GM21528 (cell line): ENCODE measurements around the gene REV3L.
"Not testable (repeated sequence)": the region's sequence is repeated elsewhere in the genome, so short reads cannot be mapped to it uniquely, and the experiment has no call there.

ENCODE experiments used
- ATAC-seq: cut with Tn5 transposase; IDR thresholded peaks from one replicate; pipeline ENCODE4 v1.9.1; 2021; ENCODE audit warnings: mild to moderate bottlenecking, moderate library complexity; ENCODE audit not compliant: unreplicated experiment, low FRiP score

Gene REV3L

GRCh38 chr6:111494951-111495635 lies 12.1 kb upstream of the REV3L start:
- ATAC-seq: no peak

- ATAC-seq: no peak
These were observed 9.5 kb upstream of the REV3L start for GRCh38 chr6:111492499-111492898.

GRCh38 chr6:111490067-111490466 lies 7.0 kb upstream of the REV3L start:
- ATAC-seq: no peak

- peak; percentile 27 for ATAC-seq
These were observed 4.6 kb upstream of the REV3L start for GRCh38 chr6:111487661-111488060.

- ATAC-seq: no peak
These were observed 3.9 kb upstream of the REV3L start for GRCh38 chr6:111486921-111487320.

- ATAC-seq: no peak
These were observed 3.5 kb upstream of the REV3L start for GRCh38 chr6:111486475-111486874.

- no peak for ATAC-seq
These were observed 2.3 kb upstream of the REV3L start for GRCh38 chr6:111485342-111485741.

DNA sequence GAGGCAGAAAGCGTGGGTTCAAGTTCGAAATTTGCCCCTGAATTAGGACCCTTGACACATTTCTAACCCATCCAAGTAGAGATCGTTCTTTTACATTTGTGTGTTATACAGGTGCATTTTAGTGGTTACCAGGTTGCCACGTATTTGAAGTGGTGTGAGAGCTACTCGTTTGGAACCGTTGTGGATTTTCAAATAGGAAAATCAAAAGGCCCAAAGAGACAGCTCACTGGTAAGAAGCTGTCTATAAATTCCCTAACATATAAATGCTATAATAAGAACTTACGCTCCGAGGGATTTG lies 1.6 kb upstream of the REV3L start:
- ATAC-seq: no peak

- ATAC-seq: peak; percentile 50
These were observed 966 bp upstream of the REV3L start for GRCh38 chr6:111483736-111484632.

DNA sequence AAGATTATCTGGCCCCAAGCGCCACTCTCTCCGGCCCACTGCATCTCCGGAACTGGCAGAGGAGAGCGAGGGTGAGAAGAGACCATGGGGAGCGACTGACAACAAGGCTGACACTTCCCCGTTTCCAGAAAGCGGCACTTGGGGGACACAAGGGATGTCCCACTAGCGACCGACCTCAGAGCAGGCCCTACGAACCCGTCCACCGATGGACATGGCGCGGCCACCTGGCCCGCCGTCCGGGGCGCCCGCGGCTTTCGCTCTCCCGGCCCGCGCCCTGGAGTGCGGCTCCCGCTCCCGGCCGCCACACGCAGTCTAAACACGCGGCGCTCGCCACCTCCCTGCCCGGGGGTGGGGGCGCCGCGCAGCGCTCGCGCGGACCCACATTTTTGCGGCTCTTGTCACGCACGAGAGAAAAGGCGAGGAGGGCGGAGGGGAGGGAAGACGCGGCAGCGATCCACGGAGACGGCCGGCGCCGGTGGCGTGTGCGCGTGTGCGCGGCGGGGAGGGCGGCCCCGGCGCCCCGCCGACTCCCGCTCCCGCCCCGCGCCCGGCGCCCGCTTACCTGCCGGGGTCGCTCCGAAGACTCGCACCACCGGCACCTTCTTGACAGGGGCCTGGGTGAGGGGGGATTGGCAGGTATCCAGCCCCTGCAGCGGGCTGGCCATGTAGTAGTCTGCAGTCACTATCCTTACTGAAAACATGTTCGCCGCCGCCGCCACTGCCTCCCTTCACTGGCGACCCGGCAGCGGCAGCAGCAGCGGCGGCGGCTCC lies 645 bp downstream of the REV3L start:
- ATAC-seq: peak; percentile 22

- no peak for ATAC-seq
These were observed 1.2 kb downstream of the REV3L start for GRCh38 chr6:111481836-111482187.

GRCh38 chr6:111480988-111481822 lies 1.8 kb downstream of the REV3L start:
- ATAC-seq: no peak

DNA sequence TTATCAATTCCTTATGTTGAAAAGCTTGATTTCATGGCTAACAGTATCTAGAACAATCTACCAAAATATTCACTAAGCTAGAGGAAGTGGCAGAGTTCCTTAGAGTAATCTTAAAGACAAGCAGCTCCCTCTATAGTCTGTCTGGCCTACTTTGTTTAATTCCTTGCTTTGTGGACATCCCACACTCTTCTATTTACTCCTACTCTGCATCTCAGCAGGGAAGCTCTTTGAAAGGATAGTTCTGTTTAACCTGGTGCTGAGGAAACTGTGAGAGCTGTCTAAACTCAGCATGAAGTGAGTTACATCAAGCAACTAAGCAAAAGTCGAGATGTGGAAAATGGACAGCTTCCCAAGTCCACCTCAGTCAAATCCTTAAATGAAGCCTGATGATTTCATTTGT lies 4.3 kb downstream of the REV3L start:
- no peak for ATAC-seq

DNA sequence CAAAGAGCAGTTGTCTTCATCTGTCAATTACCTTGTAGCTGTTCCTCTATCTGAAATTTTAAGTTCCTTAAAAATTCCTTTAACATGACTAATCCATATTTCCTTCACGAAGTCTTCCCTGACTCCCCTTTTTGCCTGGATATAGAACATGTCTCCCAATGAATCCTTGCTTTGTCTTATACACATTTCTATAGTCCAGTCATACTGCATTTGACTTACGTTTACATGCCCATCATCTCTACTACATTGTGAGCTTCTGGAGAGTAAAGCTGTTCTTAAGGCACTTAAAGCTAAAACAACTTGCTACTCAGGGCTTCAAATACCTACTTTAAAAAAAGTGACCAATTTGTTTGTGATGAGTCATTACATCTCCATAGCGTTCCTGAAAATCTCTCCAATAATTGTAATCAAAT lies 4.9 kb downstream of the REV3L start:
- ATAC-seq: no peak

- no peak for ATAC-seq
These were observed 5.5 kb downstream of the REV3L start for GRCh38 chr6:111477481-111477938.

GRCh38 chr6:111476061-111476460 lies 7.0 kb downstream of the REV3L start:
- ATAC-seq: not testable (repeated sequence)

- ATAC-seq: no peak
These were observed 8.2 kb downstream of the REV3L start for GRCh38 chr6:111474771-111475170.

- ATAC-seq: no peak
These were observed 8.9 kb downstream of the REV3L start for GRCh38 chr6:111474106-111474505.

DNA sequence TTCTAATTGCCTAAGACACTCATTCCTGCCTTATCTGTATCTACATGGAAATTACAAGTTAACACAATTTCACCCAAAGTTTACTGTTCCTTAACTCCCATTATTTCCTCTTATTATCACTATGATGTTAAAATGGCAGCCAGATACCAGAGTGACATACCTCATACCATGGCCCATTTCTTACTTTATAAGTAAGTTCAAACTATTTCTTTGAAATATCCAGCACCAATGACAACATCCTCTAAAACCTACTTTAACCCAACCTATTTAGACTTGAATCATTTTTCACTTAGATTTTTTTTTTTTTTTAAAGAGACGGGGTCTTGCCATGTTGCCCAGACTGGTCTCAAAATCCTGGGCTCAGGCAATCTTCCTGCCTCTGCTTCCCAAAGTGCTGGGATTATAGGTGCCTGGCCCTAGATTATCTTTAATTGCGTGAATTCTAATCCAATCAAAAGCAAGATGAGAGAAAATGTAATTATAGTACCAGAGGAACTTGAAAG lies 10.0 kb downstream of the REV3L start:
- no peak for ATAC-seq

DNA sequence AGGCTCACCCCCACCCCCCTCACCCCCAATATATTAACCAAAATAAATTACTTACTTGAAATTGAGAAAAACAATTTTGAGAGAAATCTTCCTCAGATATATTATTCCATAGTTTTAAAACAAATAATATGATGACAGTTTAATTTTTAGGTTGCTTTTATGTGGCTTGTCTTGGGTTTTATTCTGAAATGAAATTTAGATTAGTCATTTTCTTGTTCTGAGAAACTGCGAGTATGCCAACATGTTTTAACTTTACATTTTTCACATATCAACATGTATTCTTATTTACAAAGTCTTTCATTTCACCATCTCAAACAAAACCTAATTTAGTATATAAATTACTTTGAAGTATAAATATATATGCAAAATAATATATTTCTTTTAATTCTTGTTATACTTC lies 11.1 kb downstream of the REV3L start:
- no peak for ATAC-seq
